Erythroblast (primary cell): ENCODE results near the gene UBE2O.

Experiments
- GATA1 ChIP-seq: IDR thresholded peaks from 2 replicates; pipeline ENCODE4 v1.6.1; 2011; ENCODE audit warnings: low read depth, mild to moderate bottlenecking, control low read depth, low read length, moderate library complexity
- POLR2A ChIP-seq: IDR thresholded peaks from 2 replicates; pipeline ENCODE4 v1.6.1; 2011; ENCODE audit warnings: mild to moderate bottlenecking, low read length

- TF ChIP-seq POLR2A (no peak), GATA1 (no peak)
Measured at GRCh38 chr17:76439314-76439928, 13.5 kb downstream of the UBE2O start.
